Forelimb muscle (tissue), 1 donor: ENCODE results near the gene USP43. TPM values are rescaled to one million over a fixed set of nuclear protein-coding genes. Genes with fewer than 3 reads are reported as not detected.
"Not testable (repeated sequence)": the region's sequence is repeated elsewhere in the genome, so short reads cannot be mapped to it uniquely, and the experiment has no call there.

ENCODE experiments used
- DNase-seq: peaks from one replicate; pipeline ENCODE4 v3.0.0-alpha.2; 2013; ENCODE audit warnings: low read depth
- polyA plus RNA-seq: library from polyadenylated mRNA; unstranded; fragments of 120-200 nt; gene quantifications from one replicate; pipeline ENCODE4 v1.2.1, GENCODE V29; 2013; ENCODE audit not compliant: insufficient read length

The USP43 gene
- 0.42 TPM for polyA plus RNA-seq

- DNase-seq, result no peak
Observed at GRCh38 chr17:9644910-9645751, at the start of gene USP43. TSS of gene USP43 (plus strand) at chr17:9645517. CDS start at chr17:9645633, 116 bp downstream.

- not testable (repeated sequence) for DNase-seq
Observed at GRCh38 chr17:9597638-9598037, 47.7 kb upstream of the USP43 start.

- no peak for DNase-seq
Observed at GRCh38 chr17:9598661-9599060, 46.7 kb upstream of the USP43 start.

GRCh38 chr17:9604583-9604982 lies 40.7 kb upstream of the USP43 start:
- DNase-seq, result not testable (repeated sequence)

GRCh38 chr17:9606453-9606852 lies 38.9 kb upstream of the USP43 start:
- no peak for DNase-seq

GRCh38 chr17:9607058-9607457 lies 38.3 kb upstream of the USP43 start:
- not testable (repeated sequence) for DNase-seq

GRCh38 chr17:9611557-9611956 lies 33.8 kb upstream of the USP43 start:
- no peak for DNase-seq

GRCh38 chr17:9612006-9612405 lies 33.3 kb upstream of the USP43 start:
- DNase-seq, result no peak

GRCh38 chr17:9615486-9615885 lies 29.8 kb upstream of the USP43 start:
- no peak for DNase-seq

- DNase-seq, result no peak
Observed at GRCh38 chr17:9622961-9623360, 22.4 kb upstream of the USP43 start.

- DNase-seq, result no peak
Observed at GRCh38 chr17:9628509-9628908, 16.8 kb upstream of the USP43 start.

- no peak for DNase-seq
Observed at GRCh38 chr17:9632741-9633140, 12.6 kb upstream of the USP43 start.

- DNase-seq, result no peak
Observed at GRCh38 chr17:9635340-9635739, 10.0 kb upstream of the USP43 start.

GRCh38 chr17:9636501-9636900 lies 8.8 kb upstream of the USP43 start:
- no peak for DNase-seq

- not testable (repeated sequence) for DNase-seq
Observed at GRCh38 chr17:9640388-9640787, 4.9 kb upstream of the USP43 start.

GRCh38 chr17:9643611-9644010 lies 1.7 kb upstream of the USP43 start:
- no peak for DNase-seq

GRCh38 chr17:9645851-9646545 lies 681 bp downstream of the USP43 start:
- DNase-seq, result no peak

- no peak for DNase-seq
Observed at GRCh38 chr17:9646546-9646885, 1.2 kb downstream of the USP43 start.

- DNase-seq, result no peak
Observed at GRCh38 chr17:9647014-9647413, 1.7 kb downstream of the USP43 start.

- DNase-seq, result no peak
Observed at GRCh38 chr17:9648521-9649110, 3.3 kb downstream of the USP43 start.

- DNase-seq, result no peak
Observed at GRCh38 chr17:9658593-9659211, 13.4 kb downstream of the USP43 start.

- no peak for DNase-seq
Observed at GRCh38 chr17:9661027-9661426, 15.7 kb downstream of the USP43 start.
